ENCODE measurements around the gene DMRTB1. TPM values are rescaled to one million over a fixed set of nuclear protein-coding genes. Genes with fewer than 3 reads are reported as not detected.

The DMRTB1 gene
- total RNA-seq, 1 experiment from 2014 or later = not detected

DNA sequence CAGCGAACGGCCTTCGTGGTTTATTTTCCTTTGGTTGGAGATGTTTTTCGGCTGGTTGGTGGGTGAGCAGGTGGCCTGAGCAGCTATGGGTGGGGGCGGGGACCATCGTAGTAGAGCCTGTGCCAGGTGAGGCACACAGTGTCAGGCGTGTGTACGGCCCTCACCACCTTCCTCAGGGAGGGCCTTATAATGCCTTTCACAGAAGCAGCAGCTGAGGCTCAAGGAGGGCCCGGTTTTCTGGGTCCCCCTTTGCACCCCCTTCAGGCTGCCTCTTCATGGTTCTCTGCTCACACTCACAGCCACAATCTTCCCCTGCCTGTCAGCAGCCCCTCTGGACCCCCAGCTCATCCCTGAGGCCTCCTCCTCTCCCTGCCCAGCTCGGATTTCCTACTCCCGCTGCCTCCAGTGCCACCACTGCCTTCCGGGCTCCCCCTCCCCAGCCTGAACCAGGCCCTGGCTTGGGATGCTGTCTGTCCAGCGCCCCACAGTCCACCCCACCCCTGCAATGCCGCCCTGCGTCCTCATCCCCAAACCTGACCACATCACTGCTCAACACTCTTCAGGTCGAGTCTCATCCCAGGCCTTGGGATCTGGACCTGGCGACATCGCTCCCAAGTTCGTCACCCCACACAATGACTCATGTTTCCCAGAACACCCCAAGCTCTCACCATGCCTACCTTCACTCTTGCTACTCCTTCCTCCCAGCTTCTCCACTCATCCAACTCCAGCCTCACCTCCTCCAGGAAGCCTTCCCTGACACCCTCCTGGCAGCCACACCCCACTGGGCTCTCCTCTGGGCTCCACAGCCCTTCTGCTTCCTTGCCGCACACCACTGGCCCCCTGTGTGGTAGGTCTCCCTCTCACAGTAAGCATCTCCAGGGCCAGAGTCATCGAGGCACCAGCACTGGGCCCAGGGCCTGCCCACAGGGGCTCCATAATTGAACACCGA lies 53.9 kb downstream of the DMRTB1 start:
- ChIA-PET POLR2A (no interaction called here), RAD21 (ENCODE audit: low non-redundant PET in 1 of 2, low total read pairs in 2 of 2, uncharacterized antibody in 2 of 2, unreplicated experiment in 2 of 2) (no interaction called here), CTCF (no interaction called here)
- Histone ChIP-seq H3K27ac (ENCODE audit: low read depth, low read length) (no peak overlapping the region), H4K20me1 (ENCODE audit: insufficient read depth) (no peaks in the 10 kb centered on the region), H3K4me2 (ENCODE audit: low read length) (no peak overlapping the region), H3K9me2 (ENCODE audit: insufficient read depth) (no peaks in the 10 kb centered on the region), H3K9me3 (ENCODE audit: control insufficient read depth in 1 of 2, insufficient read depth in 1 of 2, low read depth in 1 of 2, low read length in 2 of 2) (no peaks in the 10 kb centered on the region), H3K4me3 (replicated peaks in 1 of 2; ENCODE audit: low read depth in 1 of 2, low read length in 2 of 2) (no peak overlapping the region), H3K27me3 (ENCODE audit: insufficient read depth, low read length) (no peaks in the 10 kb centered on the region), H3K36me3 (ENCODE audit: control insufficient read depth in 1 of 2, insufficient read depth in 2 of 2, low read length in 2 of 2) (no peaks in the 10 kb centered on the region), H3K4me1 (ENCODE audit: control insufficient read depth in 1 of 2, insufficient read depth in 2 of 2, low read length in 2 of 2) (peaks cover 0 to 7% of the 10 kb centered on the region in 2 experiments; a peak in 2 of 4 replicates), H2AFZ (ENCODE audit: low read depth, low read length, poor library complexity, severe bottlenecking) (no peak overlapping the region), H3K9ac (ENCODE audit: low read length) (no peak overlapping the region), H3K79me2 (ENCODE audit: insufficient read depth, low read length) (no peaks in the 10 kb centered on the region)
- no peak for ATAC-seq
- no peak for DNase-seq (ENCODE audit: low read depth, low spot score)
- BruUV-seq (replicated peaks) = no TSS peak
- intact Hi-C loops (cut with micrococcal nuclease) = no loop called here
- TF ChIP-seq POLR2AphosphoS5 (IDR thresholded peaks at IDR 0.05; ENCODE audit: low read depth, low read length) (no peak), YY1 (IDR thresholded peaks at IDR 0.05; ENCODE audit: extremely low read depth, insufficient replicate concordance, low read depth, low read length) (no peak), EGR1 (IDR thresholded peaks at IDR 0.05; ENCODE audit: low read depth) (no peak), POLR2A (IDR thresholded peaks at IDR 0.05; ENCODE audit: borderline replicate concordance, extremely low read depth, insufficient read depth, insufficient read length) (no peak), SIN3A (IDR thresholded peaks at IDR 0.05; ENCODE audit: low read depth) (no peak), CEBPB (IDR thresholded peaks at IDR 0.05; ENCODE audit: low read depth) (no peak), TCF7L2 (IDR thresholded peaks at IDR 0.05; ENCODE audit: borderline replicate concordance, extremely low read depth, insufficient read depth, insufficient read length) (no peak), EZH2 (IDR thresholded peaks at IDR 0.05) (no peak), ELF1 (IDR thresholded peaks at IDR 0.05; ENCODE audit: borderline replicate concordance, low read depth) (no peak)
- TF ChIP-seq, protein P1, sequence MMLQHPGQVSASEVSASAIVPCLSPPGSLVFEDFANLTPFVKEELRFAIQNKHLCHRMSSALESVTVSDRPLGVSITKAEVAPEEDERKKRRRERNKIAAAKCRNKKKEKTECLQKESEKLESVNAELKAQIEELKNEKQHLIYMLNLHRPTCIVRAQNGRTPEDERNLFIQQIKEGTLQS (IDR thresholded peaks at IDR 0.05) = no peak
- TF ChIP-seq, protein P2, sequence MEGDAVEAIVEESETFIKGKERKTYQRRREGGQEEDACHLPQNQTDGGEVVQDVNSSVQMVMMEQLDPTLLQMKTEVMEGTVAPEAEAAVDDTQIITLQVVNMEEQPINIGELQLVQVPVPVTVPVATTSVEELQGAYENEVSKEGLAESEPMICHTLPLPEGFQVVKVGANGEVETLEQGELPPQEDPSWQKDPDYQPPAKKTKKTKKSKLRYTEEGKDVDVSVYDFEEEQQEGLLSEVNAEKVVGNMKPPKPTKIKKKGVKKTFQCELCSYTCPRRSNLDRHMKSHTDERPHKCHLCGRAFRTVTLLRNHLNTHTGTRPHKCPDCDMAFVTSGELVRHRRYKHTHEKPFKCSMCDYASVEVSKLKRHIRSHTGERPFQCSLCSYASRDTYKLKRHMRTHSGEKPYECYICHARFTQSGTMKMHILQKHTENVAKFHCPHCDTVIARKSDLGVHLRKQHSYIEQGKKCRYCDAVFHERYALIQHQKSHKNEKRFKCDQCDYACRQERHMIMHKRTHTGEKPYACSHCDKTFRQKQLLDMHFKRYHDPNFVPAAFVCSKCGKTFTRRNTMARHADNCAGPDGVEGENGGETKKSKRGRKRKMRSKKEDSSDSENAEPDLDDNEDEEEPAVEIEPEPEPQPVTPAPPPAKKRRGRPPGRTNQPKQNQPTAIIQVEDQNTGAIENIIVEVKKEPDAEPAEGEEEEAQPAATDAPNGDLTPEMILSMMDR (IDR thresholded peaks at IDR 0.05 in 2 of 3, conservative IDR thresholded peaks at IDR 0.05 in 1 of 3; ENCODE audit: borderline replicate concordance in 1 of 3, insufficient read depth in 1 of 3, low read depth in 2 of 3, low read length in 2 of 3) = no peak
- TF ChIP-seq, protein P3, sequence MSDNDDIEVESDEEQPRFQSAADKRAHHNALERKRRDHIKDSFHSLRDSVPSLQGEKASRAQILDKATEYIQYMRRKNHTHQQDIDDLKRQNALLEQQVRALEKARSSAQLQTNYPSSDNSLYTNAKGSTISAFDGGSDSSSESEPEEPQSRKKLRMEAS (IDR thresholded peaks at IDR 0.05) = no peak
